WTC11 (cell line): ENCODE measurements around the gene ADCY10.

ENCODE experiments used
- CBFB ChIP-seq: sonication (generic); formaldehyde crosslinking; IDR thresholded peaks from 2 replicates; pipeline ENCODE4 v1.8.1; 2022; ENCODE audit warnings: mild to moderate bottlenecking, low read depth, missing genetic modification reagents
- NFYB ChIP-seq: sonication (generic); formaldehyde crosslinking; conservative IDR thresholded peaks from 2 replicates; pipeline ENCODE4 v1.8.0; 2022; ENCODE audit warnings: low read depth, missing genetic modification reagents
- TF ChIP-seq, protein P1 (sequence below): fragments of 200-600 bp; IDR thresholded peaks from 2 replicates; pipeline ENCODE4 v1.8.0; 2022; ENCODE audit warnings: antibody characterized with exemption
- TF ChIP-seq, protein P2 (sequence below): sonication (generic); formaldehyde crosslinking; IDR thresholded peaks from 2 replicates; pipeline ENCODE4 v1.8.1; 2022; ENCODE audit warnings: missing genetic modification reagents, borderline replicate concordance
- TF ChIP-seq, protein P3 (sequence below): sonication (generic); formaldehyde crosslinking; IDR thresholded peaks from 2 replicates; pipeline ENCODE4 v1.8.0; 2023; ENCODE audit warnings: missing genetic modification reagents
- TF ChIP-seq, protein P4 (sequence below): fragments of 250-450 bp; sonication (Bioruptor Pico); IDR thresholded peaks from 2 replicates; pipeline ENCODE4 v1.9.0; 2021; ENCODE audit warnings: mild to moderate bottlenecking
- TF ChIP-seq, protein P5 (sequence below): sonication (generic); formaldehyde crosslinking; conservative IDR thresholded peaks from 2 replicates; pipeline ENCODE4 v1.8.1; 2023; ENCODE audit warnings: mild to moderate bottlenecking, low read depth, missing genetic modification reagents, moderate library complexity

DNA sequence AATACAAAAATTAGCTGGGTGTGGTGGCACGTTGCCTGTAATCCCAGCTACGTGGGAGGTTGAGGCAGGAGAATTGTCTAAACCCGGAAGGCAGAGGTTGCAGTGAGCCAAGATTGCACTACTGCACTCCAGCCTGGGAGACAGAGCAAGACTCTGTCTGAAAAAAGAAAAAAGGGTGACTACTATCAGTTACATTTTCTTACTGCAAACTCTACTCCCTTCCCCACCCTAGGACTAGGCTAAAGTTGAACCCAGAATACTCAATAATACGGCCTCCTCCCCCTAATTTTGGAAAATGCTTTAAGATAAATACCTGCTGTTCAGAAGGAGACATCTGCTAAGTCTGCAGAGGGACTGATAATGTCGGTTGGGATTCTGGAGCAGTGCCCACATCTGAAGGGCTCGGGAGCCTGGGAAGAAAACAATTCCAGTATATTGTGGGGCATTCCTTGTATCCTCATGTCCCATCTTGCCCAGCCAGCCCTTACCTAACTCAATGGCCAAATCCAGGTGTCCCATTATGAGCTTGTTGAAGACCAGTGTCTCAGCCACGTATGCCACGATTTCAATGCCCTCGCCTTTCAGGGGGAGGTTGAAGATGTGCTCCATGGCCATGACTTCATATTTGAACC, 89.7 kb downstream of the ADCY10 start:
- TF ChIP-seq, protein P1, sequence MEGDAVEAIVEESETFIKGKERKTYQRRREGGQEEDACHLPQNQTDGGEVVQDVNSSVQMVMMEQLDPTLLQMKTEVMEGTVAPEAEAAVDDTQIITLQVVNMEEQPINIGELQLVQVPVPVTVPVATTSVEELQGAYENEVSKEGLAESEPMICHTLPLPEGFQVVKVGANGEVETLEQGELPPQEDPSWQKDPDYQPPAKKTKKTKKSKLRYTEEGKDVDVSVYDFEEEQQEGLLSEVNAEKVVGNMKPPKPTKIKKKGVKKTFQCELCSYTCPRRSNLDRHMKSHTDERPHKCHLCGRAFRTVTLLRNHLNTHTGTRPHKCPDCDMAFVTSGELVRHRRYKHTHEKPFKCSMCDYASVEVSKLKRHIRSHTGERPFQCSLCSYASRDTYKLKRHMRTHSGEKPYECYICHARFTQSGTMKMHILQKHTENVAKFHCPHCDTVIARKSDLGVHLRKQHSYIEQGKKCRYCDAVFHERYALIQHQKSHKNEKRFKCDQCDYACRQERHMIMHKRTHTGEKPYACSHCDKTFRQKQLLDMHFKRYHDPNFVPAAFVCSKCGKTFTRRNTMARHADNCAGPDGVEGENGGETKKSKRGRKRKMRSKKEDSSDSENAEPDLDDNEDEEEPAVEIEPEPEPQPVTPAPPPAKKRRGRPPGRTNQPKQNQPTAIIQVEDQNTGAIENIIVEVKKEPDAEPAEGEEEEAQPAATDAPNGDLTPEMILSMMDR = no peak
- TF ChIP-seq, protein P2, sequence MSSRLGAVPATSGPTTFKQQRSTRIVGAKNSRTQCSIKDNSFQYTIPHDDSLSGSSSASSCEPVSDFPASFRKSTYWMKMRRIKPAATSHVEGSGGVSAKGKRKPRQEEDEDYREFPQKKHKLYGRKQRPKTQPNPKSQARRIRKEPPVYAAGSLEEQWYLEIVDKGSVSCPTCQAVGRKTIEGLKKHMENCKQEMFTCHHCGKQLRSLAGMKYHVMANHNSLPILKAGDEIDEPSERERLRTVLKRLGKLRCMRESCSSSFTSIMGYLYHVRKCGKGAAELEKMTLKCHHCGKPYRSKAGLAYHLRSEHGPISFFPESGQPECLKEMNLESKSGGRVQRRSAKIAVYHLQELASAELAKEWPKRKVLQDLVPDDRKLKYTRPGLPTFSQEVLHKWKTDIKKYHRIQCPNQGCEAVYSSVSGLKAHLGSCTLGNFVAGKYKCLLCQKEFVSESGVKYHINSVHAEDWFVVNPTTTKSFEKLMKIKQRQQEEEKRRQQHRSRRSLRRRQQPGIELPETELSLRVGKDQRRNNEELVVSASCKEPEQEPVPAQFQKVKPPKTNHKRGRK (CRISPR knock-in tag) = no peak
- TF ChIP-seq, protein P3, sequence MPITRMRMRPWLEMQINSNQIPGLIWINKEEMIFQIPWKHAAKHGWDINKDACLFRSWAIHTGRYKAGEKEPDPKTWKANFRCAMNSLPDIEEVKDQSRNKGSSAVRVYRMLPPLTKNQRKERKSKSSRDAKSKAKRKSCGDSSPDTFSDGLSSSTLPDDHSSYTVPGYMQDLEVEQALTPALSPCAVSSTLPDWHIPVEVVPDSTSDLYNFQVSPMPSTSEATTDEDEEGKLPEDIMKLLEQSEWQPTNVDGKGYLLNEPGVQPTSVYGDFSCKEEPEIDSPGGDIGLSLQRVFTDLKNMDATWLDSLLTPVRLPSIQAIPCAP (CRISPR knock-in tag) = no peak
- TF ChIP-seq NFYB (CRISPR knock-in tag) (no peak), CBFB (no peak)
- TF ChIP-seq, protein P4, sequence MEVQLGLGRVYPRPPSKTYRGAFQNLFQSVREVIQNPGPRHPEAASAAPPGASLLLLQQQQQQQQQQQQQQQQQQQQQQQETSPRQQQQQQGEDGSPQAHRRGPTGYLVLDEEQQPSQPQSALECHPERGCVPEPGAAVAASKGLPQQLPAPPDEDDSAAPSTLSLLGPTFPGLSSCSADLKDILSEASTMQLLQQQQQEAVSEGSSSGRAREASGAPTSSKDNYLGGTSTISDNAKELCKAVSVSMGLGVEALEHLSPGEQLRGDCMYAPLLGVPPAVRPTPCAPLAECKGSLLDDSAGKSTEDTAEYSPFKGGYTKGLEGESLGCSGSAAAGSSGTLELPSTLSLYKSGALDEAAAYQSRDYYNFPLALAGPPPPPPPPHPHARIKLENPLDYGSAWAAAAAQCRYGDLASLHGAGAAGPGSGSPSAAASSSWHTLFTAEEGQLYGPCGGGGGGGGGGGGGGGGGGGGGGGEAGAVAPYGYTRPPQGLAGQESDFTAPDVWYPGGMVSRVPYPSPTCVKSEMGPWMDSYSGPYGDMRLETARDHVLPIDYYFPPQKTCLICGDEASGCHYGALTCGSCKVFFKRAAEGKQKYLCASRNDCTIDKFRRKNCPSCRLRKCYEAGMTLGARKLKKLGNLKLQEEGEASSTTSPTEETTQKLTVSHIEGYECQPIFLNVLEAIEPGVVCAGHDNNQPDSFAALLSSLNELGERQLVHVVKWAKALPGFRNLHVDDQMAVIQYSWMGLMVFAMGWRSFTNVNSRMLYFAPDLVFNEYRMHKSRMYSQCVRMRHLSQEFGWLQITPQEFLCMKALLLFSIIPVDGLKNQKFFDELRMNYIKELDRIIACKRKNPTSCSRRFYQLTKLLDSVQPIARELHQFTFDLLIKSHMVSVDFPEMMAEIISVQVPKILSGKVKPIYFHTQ (CRISPR knock-in tag) = no peak
- TF ChIP-seq, protein P5, sequence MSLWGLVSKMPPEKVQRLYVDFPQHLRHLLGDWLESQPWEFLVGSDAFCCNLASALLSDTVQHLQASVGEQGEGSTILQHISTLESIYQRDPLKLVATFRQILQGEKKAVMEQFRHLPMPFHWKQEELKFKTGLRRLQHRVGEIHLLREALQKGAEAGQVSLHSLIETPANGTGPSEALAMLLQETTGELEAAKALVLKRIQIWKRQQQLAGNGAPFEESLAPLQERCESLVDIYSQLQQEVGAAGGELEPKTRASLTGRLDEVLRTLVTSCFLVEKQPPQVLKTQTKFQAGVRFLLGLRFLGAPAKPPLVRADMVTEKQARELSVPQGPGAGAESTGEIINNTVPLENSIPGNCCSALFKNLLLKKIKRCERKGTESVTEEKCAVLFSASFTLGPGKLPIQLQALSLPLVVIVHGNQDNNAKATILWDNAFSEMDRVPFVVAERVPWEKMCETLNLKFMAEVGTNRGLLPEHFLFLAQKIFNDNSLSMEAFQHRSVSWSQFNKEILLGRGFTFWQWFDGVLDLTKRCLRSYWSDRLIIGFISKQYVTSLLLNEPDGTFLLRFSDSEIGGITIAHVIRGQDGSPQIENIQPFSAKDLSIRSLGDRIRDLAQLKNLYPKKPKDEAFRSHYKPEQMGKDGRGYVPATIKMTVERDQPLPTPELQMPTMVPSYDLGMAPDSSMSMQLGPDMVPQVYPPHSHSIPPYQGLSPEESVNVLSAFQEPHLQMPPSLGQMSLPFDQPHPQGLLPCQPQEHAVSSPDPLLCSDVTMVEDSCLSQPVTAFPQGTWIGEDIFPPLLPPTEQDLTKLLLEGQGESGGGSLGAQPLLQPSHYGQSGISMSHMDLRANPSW (CRISPR knock-in tag) = no peak
